ENCODE data around the gene TNFRSF8.

TNFRSF8 gene

DNA sequence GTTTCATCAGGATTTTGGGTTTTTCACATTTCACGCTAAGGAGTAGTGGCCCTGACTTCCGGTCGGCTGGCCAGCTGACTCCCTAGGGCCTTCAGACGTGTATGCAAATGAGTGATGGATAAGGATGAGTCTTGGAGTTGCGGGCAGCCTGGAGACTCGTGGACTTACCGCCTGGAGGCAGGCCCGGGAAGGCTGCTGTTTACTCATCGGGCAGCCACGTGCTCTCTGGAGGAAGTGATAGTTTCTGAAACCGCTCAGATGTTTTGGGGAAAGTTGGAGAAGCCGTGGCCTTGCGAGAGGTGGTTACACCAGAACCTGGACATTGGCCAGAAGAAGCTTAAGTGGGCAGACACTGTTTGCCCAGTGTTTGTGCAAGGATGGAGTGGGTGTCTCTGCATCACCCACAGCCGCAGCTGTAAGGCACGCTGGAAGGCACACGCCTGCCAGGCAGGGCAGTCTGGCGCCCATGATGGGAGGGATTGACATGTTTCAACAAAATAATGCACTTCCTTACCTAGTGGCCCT is 80.6 kb downstream of the TNFRSF8 start:
- 0 out of 2 replicates have a peak overlapping the region, but pooled peaks have one; percentile 4 for H3K27ac ChIP-seq (ENCODE audit: low read depth, low read length)
- H3K9ac ChIP-seq (ENCODE audit: low read length): peak overlapping the region; percentile 6; the same call in 1 of the 2 replicates
- no peaks in the 10 kb centered on the region for H4K20me1 ChIP-seq (ENCODE audit: low read depth, low read length)
- no peaks in the 10 kb centered on the region for H3K9me3 ChIP-seq (ENCODE audit: insufficient read depth, low read length)
- H3K4me3 ChIP-seq (ENCODE audit: insufficient read depth, low read length, poor library complexity, severe bottlenecking): no peak overlapping the region
- H3F3A ChIP-seq (ENCODE audit: insufficient read depth): no peaks in the 10 kb centered on the region
- H3K27me3 ChIP-seq (ENCODE audit: low read length): no peaks in the 10 kb centered on the region
- H3K4me2 ChIP-seq (ENCODE audit: low read depth, low read length, poor library complexity, severe bottlenecking): peak overlapping the region; percentile 2
- H2AFZ ChIP-seq (ENCODE audit: low read depth, low read length, severe bottlenecking): peak overlapping the region; percentile 79
- no peaks in the 10 kb centered on the region for H3K36me3 ChIP-seq (ENCODE audit: low read length)
- no peaks in the 10 kb centered on the region for H3K79me2 ChIP-seq (ENCODE audit: insufficient read depth, low read length)
- TF ChIP-seq, protein P1, sequence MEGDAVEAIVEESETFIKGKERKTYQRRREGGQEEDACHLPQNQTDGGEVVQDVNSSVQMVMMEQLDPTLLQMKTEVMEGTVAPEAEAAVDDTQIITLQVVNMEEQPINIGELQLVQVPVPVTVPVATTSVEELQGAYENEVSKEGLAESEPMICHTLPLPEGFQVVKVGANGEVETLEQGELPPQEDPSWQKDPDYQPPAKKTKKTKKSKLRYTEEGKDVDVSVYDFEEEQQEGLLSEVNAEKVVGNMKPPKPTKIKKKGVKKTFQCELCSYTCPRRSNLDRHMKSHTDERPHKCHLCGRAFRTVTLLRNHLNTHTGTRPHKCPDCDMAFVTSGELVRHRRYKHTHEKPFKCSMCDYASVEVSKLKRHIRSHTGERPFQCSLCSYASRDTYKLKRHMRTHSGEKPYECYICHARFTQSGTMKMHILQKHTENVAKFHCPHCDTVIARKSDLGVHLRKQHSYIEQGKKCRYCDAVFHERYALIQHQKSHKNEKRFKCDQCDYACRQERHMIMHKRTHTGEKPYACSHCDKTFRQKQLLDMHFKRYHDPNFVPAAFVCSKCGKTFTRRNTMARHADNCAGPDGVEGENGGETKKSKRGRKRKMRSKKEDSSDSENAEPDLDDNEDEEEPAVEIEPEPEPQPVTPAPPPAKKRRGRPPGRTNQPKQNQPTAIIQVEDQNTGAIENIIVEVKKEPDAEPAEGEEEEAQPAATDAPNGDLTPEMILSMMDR (IDR thresholded peaks at IDR 0.05; ENCODE audit: insufficient read depth, low read length, poor library complexity, severe bottlenecking): no peak
- no peak for TF ChIP-seq EZH2phosphoT487 (conservative IDR thresholded peaks at IDR 0.05; ENCODE audit: low read length)
- no peaks in the 10 kb centered on the region for H3K9me2 ChIP-seq (replicated peaks; ENCODE audit: insufficient read depth, low read length)

DNA sequence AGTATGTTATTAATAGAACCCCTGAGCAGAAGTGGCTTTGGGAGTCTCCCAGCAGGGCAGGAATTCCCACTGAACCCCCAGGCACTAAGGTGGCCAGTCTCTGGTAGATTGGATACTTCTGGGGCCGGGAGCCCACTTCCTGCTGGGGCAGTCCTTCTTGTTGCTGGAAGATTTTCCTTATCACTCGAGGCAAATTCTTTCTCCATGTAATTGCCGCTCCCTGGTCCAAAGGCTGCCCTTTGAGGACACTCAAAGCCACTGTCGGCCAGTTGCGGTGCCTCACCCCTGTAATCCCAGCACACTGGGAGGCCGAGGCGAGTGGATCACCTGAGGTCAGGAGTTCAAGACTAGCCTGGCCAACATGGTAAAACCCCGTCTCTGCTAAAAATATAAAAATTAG is 81.1 kb downstream of the TNFRSF8 start:
- TF ChIP-seq, protein P1 (IDR thresholded peaks at IDR 0.05; ENCODE audit: insufficient read depth, low read length, poor library complexity, severe bottlenecking): no peak
- no peak for TF ChIP-seq EZH2phosphoT487 (conservative IDR thresholded peaks at IDR 0.05; ENCODE audit: low read length)
- H3K27me3 ChIP-seq (ENCODE audit: low read length): no peaks in the 10 kb centered on the region
- no peaks in the 10 kb centered on the region for H3K36me3 ChIP-seq (ENCODE audit: low read length)
- no peaks in the 10 kb centered on the region for H4K20me1 ChIP-seq (ENCODE audit: low read depth, low read length)
- H3K9me3 ChIP-seq (ENCODE audit: insufficient read depth, low read length): no peaks in the 10 kb centered on the region
- H3K4me3 ChIP-seq (ENCODE audit: insufficient read depth, low read length, poor library complexity, severe bottlenecking): no peak overlapping the region
- H3K79me2 ChIP-seq (ENCODE audit: insufficient read depth, low read length): no peaks in the 10 kb centered on the region
- H3K4me2 ChIP-seq (ENCODE audit: low read depth, low read length, poor library complexity, severe bottlenecking): no peak overlapping the region
- peaks cover 5% of the 10 kb centered on the region for H3F3A ChIP-seq (ENCODE audit: insufficient read depth)
- 0 out of 2 replicates have a peak overlapping the region, but pooled peaks have one; percentile 6 for H3K9ac ChIP-seq (ENCODE audit: low read length)
- peak overlapping the region; percentile 79 for H2AFZ ChIP-seq (ENCODE audit: low read depth, low read length, severe bottlenecking)
- H3K27ac ChIP-seq (ENCODE audit: low read depth, low read length): no peak overlapping the region
- H3K9me2 ChIP-seq (replicated peaks; ENCODE audit: insufficient read depth, low read length): no peaks in the 10 kb centered on the region

DNA sequence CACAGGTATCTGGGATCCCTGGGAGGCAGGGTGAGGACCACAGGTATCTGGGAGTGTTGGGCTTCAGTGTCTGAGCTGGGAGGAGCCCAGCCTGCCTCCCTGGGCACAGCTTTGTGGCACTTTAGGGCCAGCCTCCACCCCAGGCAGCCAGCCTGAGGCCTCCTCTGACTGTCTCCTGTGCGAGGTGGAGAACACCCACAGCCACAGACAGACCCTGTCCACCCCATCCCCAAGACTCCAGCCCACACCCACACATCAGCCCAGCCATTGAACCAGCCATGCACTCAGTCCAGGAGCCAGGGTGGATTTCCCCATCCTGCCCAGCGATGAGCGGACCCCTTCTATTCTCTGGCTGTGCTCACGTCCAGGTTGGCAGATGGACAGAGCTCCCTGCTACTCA is 81.9 kb downstream of the TNFRSF8 start:
- H3K27me3 ChIP-seq (ENCODE audit: low read length): no peaks in the 10 kb centered on the region
- no peaks in the 10 kb centered on the region for H4K20me1 ChIP-seq (ENCODE audit: low read depth, low read length)
- H2AFZ ChIP-seq (ENCODE audit: low read depth, low read length, severe bottlenecking): no peak overlapping the region
- H3K36me3 ChIP-seq (ENCODE audit: low read length): no peaks in the 10 kb centered on the region
- H3F3A ChIP-seq (ENCODE audit: insufficient read depth): peaks cover 13% of the 10 kb centered on the region
- no peak overlapping the region for H3K9ac ChIP-seq (ENCODE audit: low read length)
- TF ChIP-seq, protein P1 (IDR thresholded peaks at IDR 0.05; ENCODE audit: insufficient read depth, low read length, poor library complexity, severe bottlenecking): no peak
- TF ChIP-seq EZH2phosphoT487 (conservative IDR thresholded peaks at IDR 0.05; ENCODE audit: low read length): no peak
- H3K9me3 ChIP-seq (ENCODE audit: insufficient read depth, low read length): no peaks in the 10 kb centered on the region
- no peak overlapping the region for H3K27ac ChIP-seq (ENCODE audit: low read depth, low read length)
- H3K4me2 ChIP-seq (ENCODE audit: low read depth, low read length, poor library complexity, severe bottlenecking): no peak overlapping the region
- H3K4me3 ChIP-seq (ENCODE audit: insufficient read depth, low read length, poor library complexity, severe bottlenecking): no peak overlapping the region
- H3K9me2 ChIP-seq (replicated peaks; ENCODE audit: insufficient read depth, low read length): no peaks in the 10 kb centered on the region
- no peaks in the 10 kb centered on the region for H3K79me2 ChIP-seq (ENCODE audit: insufficient read depth, low read length)

Measured in SU-DHL-6 (cell line).